RWPE1 (cell line): ENCODE measurements around the gene RELA.
"Not testable (repeated sequence)": the region's sequence is repeated elsewhere in the genome, so short reads cannot be mapped to it uniquely, and the experiment has no call there.

Experiments
- CTCF ChIA-PET: fragments of 350-600 bp; sonication (Branson Sonifier 250); formaldehyde crosslinking; extraction: SDS; loops from one replicate; lab custom pipeline; 2021; lab: Yijun Ruan, JAX
- POLR2A ChIA-PET: fragments of 400-600 bp; formaldehyde crosslinking; extraction: SDS; loops from one replicate; lab custom pipeline; 2020; ENCODE audit warnings: antibody characterized with exemption; ENCODE audit not compliant: low non-redundant PET; lab: Yijun Ruan, JAX
- DNase-seq: peaks from one replicate; pipeline ENCODE4 v3.0.0; 2012; ENCODE audit warnings: low spot score
- H3K27ac ChIP-seq: fragments of 450-650 bp; 2 replicates; pipeline ENCODE4 v1.5.1; 2017
- CTCF ChIP-seq: fragments of 450-650 bp; conservative IDR thresholded peaks from 2 replicates; pipeline ENCODE4 v1.5.1; 2017; ENCODE audit warnings: low read depth, mild to moderate bottlenecking

RELA gene

GRCh38 chr11:65706303-65706763, 43.6 kb upstream of the RELA start:
- CTCF ChIA-PET: interaction anchor here (0.7 to 1.3 kb wide), 8 partner anchors 9 to 93 kb away, joined by 3 to 8 read pairs (median 5); no protein-coding TSS in a partner anchor
- H3K27ac ChIP-seq, POLR2A ChIA-PET, DNase-seq: not testable (repeated sequence)
- peak; percentile 75 for TF ChIP-seq CTCF

GRCh38 chr11:65703846-65704245, 41.1 kb upstream of the RELA start:
- no peak overlapping the region for H3K27ac ChIP-seq
- CTCF ChIA-PET: no interaction called here
- TF ChIP-seq CTCF: no peak
- POLR2A ChIA-PET: no interaction called here
- no peak for DNase-seq

GRCh38 chr11:65701686-65702085, 39.0 kb upstream of the RELA start:
- no peak for TF ChIP-seq CTCF
- POLR2A ChIA-PET: no interaction called here
- no peak for DNase-seq
- CTCF ChIA-PET: no interaction called here
- no peak overlapping the region for H3K27ac ChIP-seq

GRCh38 chr11:65700399-65700798, 37.7 kb upstream of the RELA start:
- CTCF ChIA-PET: no interaction called here
- no peak overlapping the region for H3K27ac ChIP-seq
- no peak for TF ChIP-seq CTCF
- no peak for DNase-seq
- POLR2A ChIA-PET: interaction anchor here (0.6 kb wide), 1 partner anchor 117 kb away, joined by 5 read pairs; no protein-coding TSS in a partner anchor

GRCh38 chr11:65699306-65699705, 36.6 kb upstream of the RELA start:
- CTCF ChIA-PET: interaction anchor here (0.6 kb wide), 1 partner anchor 309 kb away, joined by 5 read pairs; no protein-coding TSS in a partner anchor
- no peak overlapping the region for H3K27ac ChIP-seq
- DNase-seq: no peak
- no peak for TF ChIP-seq CTCF
- POLR2A ChIA-PET: no interaction called here

GRCh38 chr11:65698205-65698604, 35.5 kb upstream of the RELA start:
- no peak for TF ChIP-seq CTCF
- DNase-seq: no peak
- ChIA-PET CTCF (no interaction called here), POLR2A (no interaction called here)
- H3K27ac ChIP-seq: no peak overlapping the region
